Spinal cord (tissue), 10 donors: ENCODE measurements around the gene SPRED3. TPM values are rescaled to one million over a fixed set of nuclear protein-coding genes. Genes with fewer than 3 reads are reported as not detected.
"Not testable (repeated sequence)": the region's sequence is repeated elsewhere in the genome, so short reads cannot be mapped to it uniquely, and the experiment has no call there.

Experiments
- DNase-seq, 6 donors: peaks; one replicate each; pipeline versions ENCODE4 v3.0.0 to v3.0.0-alpha.2; 2013 to 2015; ENCODE audit warnings: low spot score in 6 of 6, low read depth in 4 of 6
- H3K27ac ChIP-seq: one replicate; pipeline ENCODE4 v1.5.1; 2013; ENCODE audit warnings: low read depth, low read length, control low read depth
- H3K27me3 ChIP-seq: one replicate; pipeline ENCODE4 v1.6.1; 2013; ENCODE audit warnings: low read length; ENCODE audit not compliant: control insufficient read depth, insufficient read depth
- H3K36me3 ChIP-seq: one replicate; pipeline ENCODE4 v1.6.1; 2013; ENCODE audit warnings: low read length; ENCODE audit not compliant: control insufficient read depth, insufficient read depth
- H3K4me1 ChIP-seq: one replicate; pipeline ENCODE4 v1.6.1; 2013; ENCODE audit warnings: low read length; ENCODE audit not compliant: control insufficient read depth, insufficient read depth
- H3K4me3 ChIP-seq: one replicate; pipeline ENCODE4 v1.5.1; 2013; ENCODE audit warnings: low read depth, low read length, control low read depth
- H3K9me3 ChIP-seq: one replicate; pipeline ENCODE4 v1.6.1; 2013; ENCODE audit warnings: low read length; ENCODE audit not compliant: control insufficient read depth, insufficient read depth
- WGBS: methylation state at CpG from one replicate; pipeline ENCODE4 v1.1.5; 2013; ENCODE audit warnings: missing lambda C conversion rate; ENCODE audit not compliant: insufficient coverage; 5-methylcytosine and 5-hydroxymethylcytosine counted together
- polyA plus RNA-seq, 2 donors: library from polyadenylated mRNA; unstranded; fragments of 120-200 nt; gene quantifications; one replicate each; pipeline ENCODE4 v1.2.1, GENCODE V29; 2013; ENCODE audit not compliant: insufficient read length in 2 of 2
- total RNA-seq, 2 donors: library from RNA; depleted of rRNA in 1 of 2; stranded (reverse); fragments of 120-200 nt in 1 of 2; fragments of >200 nt in 1 of 2; gene quantifications; one replicate each; pipeline versions ENCODE4 v1.2.3 to v1.2.4, GENCODE V29; 2013 to 2014
- donor health status: healthy.

The SPRED3 gene
- total and polyA plus RNA-seq, 4 donors: 1.3 to 9.3 (median 5.1) TPM

- Histone ChIP-seq H3K4me1 (peaks cover 17% of the 10 kb centered on the region), H3K36me3 (peaks cover 23% of the 10 kb centered on the region), H3K27me3 (no peaks in the 10 kb centered on the region), H3K9me3 (no peaks in the 10 kb centered on the region), H3K4me3 (peak overlapping the region; percentile 44), H3K27ac (no peak overlapping the region)
- no peak for DNase-seq
- 0% methylated on average over 11 of the region's 18 CpGs for WGBS
Measured at GRCh38 chr19:38402623-38402966, 14.1 kb downstream of the SPRED3 start.

- DNase-seq: peak; percentile 92 to 99 (median 96)
- no peaks in the 10 kb centered on the region for H3K9me3 ChIP-seq
- H3K4me3 ChIP-seq: peak within 1 kb of the TSS; percentile 69
- H3K27ac ChIP-seq: no peak within 1 kb of the TSS
- no peaks in the 10 kb centered on the region for H3K27me3 ChIP-seq
- WGBS: under 1% methylated on average over 82 of the region's 82 CpGs
- H3K36me3 ChIP-seq: peaks cover 25% of the 10 kb centered on the region
- peaks cover 17% of the 10 kb centered on the region for H3K4me1 ChIP-seq
Measured at GRCh38 chr19:38402967-38403674, 14.6 kb downstream of the SPRED3 start, which contains the start of gene FAM98C. TSS of gene FAM98C (plus strand) at chr19:38403093. CDS start at chr19:38403154, 61 bp downstream.

GRCh38 chr19:38404858-38405257 is 16.4 kb downstream of the SPRED3 start:
- Histone ChIP-seq H3K4me3 (no peak overlapping the region), H3K9me3 (no peaks in the 10 kb centered on the region), H3K27me3 (no peaks in the 10 kb centered on the region), H3K27ac (no peak overlapping the region), H3K36me3 (peaks cover 29% of the 10 kb centered on the region), H3K4me1 (peaks cover 17% of the 10 kb centered on the region)
- no peak for DNase-seq
- 83% methylated on average over 3 of the region's 6 CpGs for WGBS

DNA sequence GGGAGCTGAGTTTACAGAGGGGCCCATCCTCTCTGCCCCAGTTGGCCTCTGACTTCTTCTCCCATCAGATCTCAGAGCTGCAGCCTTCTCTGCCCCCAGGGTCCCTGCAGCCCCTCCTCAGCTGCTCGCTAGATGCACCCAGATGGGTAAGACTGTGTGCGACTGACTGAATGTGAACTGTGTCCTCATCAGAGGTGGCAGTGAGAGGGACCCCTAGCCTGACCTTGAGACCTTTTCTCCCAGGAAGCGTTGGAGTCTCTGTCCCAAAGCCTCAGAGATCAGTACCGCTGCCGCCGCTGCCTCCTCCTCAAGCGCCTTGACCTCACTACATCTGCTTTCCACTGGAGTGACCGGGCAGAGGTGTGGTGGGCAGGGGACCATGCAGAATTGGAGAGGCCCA is 16.8 kb downstream of the SPRED3 start:
- Histone ChIP-seq H3K4me3 (no peak overlapping the region), H3K9me3 (no peaks in the 10 kb centered on the region), H3K36me3 (peaks cover 29% of the 10 kb centered on the region), H3K27me3 (no peaks in the 10 kb centered on the region), H3K4me1 (peaks cover 17% of the 10 kb centered on the region), H3K27ac (no peak overlapping the region)
- 100% methylated on average over 3 of the region's 8 CpGs for WGBS
- DNase-seq: no peak

DNA sequence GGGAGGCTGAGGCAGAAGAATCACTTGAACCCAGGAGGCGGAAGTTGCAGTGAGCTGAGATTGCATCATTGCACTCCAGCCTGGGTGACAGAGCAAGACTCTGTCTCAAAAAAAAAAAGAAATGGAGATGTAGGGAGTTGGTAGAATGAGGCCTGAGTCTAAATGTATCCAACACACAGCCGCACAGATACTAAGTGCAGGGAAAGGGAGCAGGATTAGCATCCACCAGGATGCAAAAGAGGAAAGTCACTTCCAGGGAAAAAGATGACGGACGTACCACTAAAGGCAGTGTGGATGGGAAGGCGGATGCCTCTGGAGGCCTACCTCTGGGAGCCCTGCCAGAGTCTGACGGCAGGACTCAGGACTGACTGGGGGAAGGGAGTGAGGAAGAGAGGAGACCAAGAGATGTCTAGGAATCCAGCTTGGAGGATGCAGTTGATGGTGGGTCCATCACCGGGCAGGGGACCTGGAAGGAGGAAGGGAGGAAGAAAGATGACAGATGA is 21.2 kb downstream of the SPRED3 start:
- no peaks in the 10 kb centered on the region for H3K27me3 ChIP-seq
- H3K4me3 ChIP-seq: no peak overlapping the region
- no peak overlapping the region for H3K27ac ChIP-seq
- WGBS: 60% methylated on average over 6 of the region's 7 CpGs
- H3K4me1 ChIP-seq: peaks cover 3% of the 10 kb centered on the region
- H3K9me3 ChIP-seq: no peaks in the 10 kb centered on the region
- peaks cover 38% of the 10 kb centered on the region for H3K36me3 ChIP-seq
- DNase-seq: peak in 1 of 6 donors; percentile 17

GRCh38 chr19:38410407-38410806 is 21.9 kb downstream of the SPRED3 start:
- WGBS: 94% methylated on average over 2 of the region's 6 CpGs
- not testable (repeated sequence) for H3K27ac ChIP-seq, H3K4me1 ChIP-seq, H3K27me3 ChIP-seq, DNase-seq, H3K9me3 ChIP-seq, H3K4me3 ChIP-seq
- peaks cover 35% of the 10 kb centered on the region for H3K36me3 ChIP-seq

DNA sequence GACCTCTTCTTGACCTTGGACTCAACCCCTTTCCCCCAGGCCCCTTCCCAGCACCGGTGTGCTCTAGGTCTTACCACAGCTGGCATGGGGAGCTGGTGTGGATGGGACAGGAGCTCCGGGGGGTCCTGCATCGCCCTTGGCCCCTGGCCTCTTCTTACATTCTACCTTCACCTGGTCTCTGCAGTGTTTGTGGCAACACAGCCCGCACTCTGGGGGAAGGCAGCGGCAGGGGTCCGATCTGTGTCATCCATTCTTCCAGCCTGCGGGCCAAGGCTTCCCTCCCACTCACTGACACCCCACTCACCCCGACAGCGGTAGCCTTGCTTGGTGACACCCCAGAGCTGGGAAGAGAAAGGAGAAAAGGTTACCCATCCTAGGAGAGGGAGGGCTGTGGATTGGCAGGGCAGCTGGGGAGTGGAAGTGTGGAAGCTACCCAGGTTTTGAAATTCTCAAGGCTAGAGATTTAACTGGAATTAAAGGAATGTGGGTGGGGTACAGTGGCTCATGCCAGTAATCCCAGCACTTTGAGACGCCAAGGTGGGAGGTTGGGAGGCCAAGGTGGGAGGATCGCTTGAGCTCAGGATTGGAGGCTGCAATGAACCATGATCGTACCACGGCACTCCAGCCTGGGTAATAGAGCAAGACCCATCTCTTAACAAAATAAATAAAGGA is 22.7 kb downstream of the SPRED3 start:
- Histone ChIP-seq H3K36me3 (peaks cover 31% of the 10 kb centered on the region), H3K27me3 (no peaks in the 10 kb centered on the region)
- WGBS: 85% methylated on average over 6 of the region's 13 CpGs

GRCh38 chr19:38411898-38412297 is 23.4 kb downstream of the SPRED3 start:
- H3K27ac ChIP-seq, DNase-seq, H3K4me3 ChIP-seq, H3K27me3 ChIP-seq, H3K9me3 ChIP-seq, H3K4me1 ChIP-seq: not testable (repeated sequence)
- H3K36me3 ChIP-seq: peaks cover 26% of the 10 kb centered on the region
- 92% methylated on average over 1 of the region's 5 CpGs for WGBS

More for the DNA sequence above, 22.7 kb downstream of the SPRED3 start:
- Histone ChIP-seq H3K4me3 (no peak overlapping the region), H3K4me1 (no peaks in the 10 kb centered on the region), H3K9me3 (no peaks in the 10 kb centered on the region), H3K27ac (no peak overlapping the region)
- DNase-seq: no peak

- Histone ChIP-seq H3K9me3 (no peaks in the 10 kb centered on the region), H3K36me3 (peaks cover 22% of the 10 kb centered on the region), H3K27ac (no peak overlapping the region), H3K4me3 (no peak overlapping the region), H3K4me1 (peaks cover under 1% of the 10 kb centered on the region), H3K27me3 (no peaks in the 10 kb centered on the region)
- WGBS: 91% methylated on average over 8 of the region's 8 CpGs
- DNase-seq: no peak
Measured at GRCh38 chr19:38412491-38412890, 24.0 kb downstream of the SPRED3 start.

DNA sequence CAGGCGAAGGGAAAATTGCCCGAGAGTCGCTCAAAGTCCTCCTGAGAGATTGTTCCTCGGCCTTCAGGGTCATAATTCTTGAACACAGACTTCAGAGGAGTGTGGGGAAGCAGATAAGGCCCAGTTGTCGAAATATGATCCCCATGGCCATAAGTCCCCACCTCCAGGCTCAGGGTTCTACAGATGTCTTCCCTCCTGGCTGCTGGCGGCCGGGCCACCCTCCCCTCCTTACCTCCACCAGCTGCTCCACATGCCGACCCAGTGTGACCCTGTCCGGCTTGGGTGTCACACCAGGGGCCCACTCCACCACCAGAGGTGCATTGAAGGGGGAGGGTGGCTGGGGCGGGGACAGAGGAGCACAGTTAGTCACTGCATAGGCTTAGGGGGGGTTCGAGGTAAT is 24.5 kb downstream of the SPRED3 start:
- Histone ChIP-seq H3K27me3 (peaks cover 1% of the 10 kb centered on the region), H3K9me3 (no peaks in the 10 kb centered on the region), H3K27ac (no peak overlapping the region), H3K4me3 (no peak overlapping the region), H3K4me1 (peaks cover 6% of the 10 kb centered on the region), H3K36me3 (peaks cover 21% of the 10 kb centered on the region)
- 89% methylated on average over 5 of the region's 11 CpGs for WGBS
- no peak for DNase-seq
